Liver (tissue), 3 donors: ENCODE measurements around the gene YTHDF1.

Experiments used
- GABPA ChIP-seq, 2 donors: IDR thresholded peaks in 1 of 2; conservative IDR thresholded peaks in 1 of 2; 2 replicates each; pipeline ENCODE4 v1.6.1; 2016; ENCODE audit warnings: antibody characterized with exemption in 2 of 2, mild to moderate bottlenecking in 1 of 2, moderate library complexity in 1 of 2
- JUND ChIP-seq, 2 donors: IDR thresholded peaks; 2 replicates each; pipeline ENCODE4 v1.6.1; 2016; ENCODE audit warnings: antibody characterized with exemption in 2 of 2
- RAD21 ChIP-seq, 2 donors: IDR thresholded peaks; 2 replicates each; pipeline ENCODE4 v1.6.1; 2016; ENCODE audit warnings: antibody characterized with exemption in 2 of 2, mild to moderate bottlenecking in 2 of 2
- SP1 ChIP-seq: IDR thresholded peaks from 2 replicates; pipeline ENCODE4 v1.6.1; 2018; ENCODE audit warnings: antibody characterized with exemption, mild to moderate bottlenecking
- TAF1 ChIP-seq: conservative IDR thresholded peaks from 2 replicates; pipeline ENCODE4 v1.6.1; 2016; ENCODE audit warnings: antibody characterized with exemption, mild to moderate bottlenecking
- YY1 ChIP-seq: IDR thresholded peaks from 2 replicates; pipeline ENCODE4 v1.6.1; 2016; ENCODE audit warnings: antibody characterized with exemption, mild to moderate bottlenecking
- TF ChIP-seq, protein P1 (sequence below): IDR thresholded peaks from 2 replicates; pipeline ENCODE4 v1.6.1; 2016; ENCODE audit warnings: antibody characterized with exemption, mild to moderate bottlenecking
- TF ChIP-seq, protein P2 (sequence below): IDR thresholded peaks from 2 replicates; pipeline ENCODE4 v1.6.1; 2016; ENCODE audit warnings: antibody characterized with exemption
- TF ChIP-seq, protein P3 (sequence below): IDR thresholded peaks from 2 replicates; pipeline ENCODE4 v1.6.1; 2016; ENCODE audit warnings: antibody characterized with exemption
- TF ChIP-seq, protein P4 (sequence below): IDR thresholded peaks from 2 replicates; pipeline ENCODE4 v1.6.1; 2016; ENCODE audit warnings: antibody characterized with exemption
- TF ChIP-seq, protein P5 (sequence below): fragments of 150-350 bp; IDR thresholded peaks from 2 replicates; pipeline ENCODE4 v1.5.1; 2017; ENCODE audit warnings: improper control_type of control experiment, low read depth, low read length; ENCODE audit not compliant: missing input control
- donor health status: healthy.
- donor health status: healthy.

DNA sequence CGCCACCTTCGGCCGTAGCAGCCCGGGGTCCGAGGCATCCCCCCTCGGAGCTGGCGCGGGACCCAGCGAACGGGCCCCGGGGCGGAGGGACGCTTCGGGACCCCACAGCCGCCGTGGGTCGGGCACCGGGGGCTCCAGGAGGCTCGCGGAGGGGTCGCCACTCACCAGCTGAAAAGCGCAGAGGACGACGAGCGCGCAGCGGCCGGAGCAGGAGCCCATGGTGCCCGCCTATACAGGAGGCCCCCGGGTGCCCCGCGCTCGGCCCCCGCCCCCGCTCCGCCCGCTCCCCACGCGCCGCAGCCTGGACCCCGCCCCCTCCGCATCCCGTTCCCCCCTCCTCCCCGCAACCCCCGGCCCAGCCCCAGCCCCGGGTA, 38.3 kb upstream of the YTHDF1 start, which contains the start of gene NKAIN4:
- TF ChIP-seq, protein P1, sequence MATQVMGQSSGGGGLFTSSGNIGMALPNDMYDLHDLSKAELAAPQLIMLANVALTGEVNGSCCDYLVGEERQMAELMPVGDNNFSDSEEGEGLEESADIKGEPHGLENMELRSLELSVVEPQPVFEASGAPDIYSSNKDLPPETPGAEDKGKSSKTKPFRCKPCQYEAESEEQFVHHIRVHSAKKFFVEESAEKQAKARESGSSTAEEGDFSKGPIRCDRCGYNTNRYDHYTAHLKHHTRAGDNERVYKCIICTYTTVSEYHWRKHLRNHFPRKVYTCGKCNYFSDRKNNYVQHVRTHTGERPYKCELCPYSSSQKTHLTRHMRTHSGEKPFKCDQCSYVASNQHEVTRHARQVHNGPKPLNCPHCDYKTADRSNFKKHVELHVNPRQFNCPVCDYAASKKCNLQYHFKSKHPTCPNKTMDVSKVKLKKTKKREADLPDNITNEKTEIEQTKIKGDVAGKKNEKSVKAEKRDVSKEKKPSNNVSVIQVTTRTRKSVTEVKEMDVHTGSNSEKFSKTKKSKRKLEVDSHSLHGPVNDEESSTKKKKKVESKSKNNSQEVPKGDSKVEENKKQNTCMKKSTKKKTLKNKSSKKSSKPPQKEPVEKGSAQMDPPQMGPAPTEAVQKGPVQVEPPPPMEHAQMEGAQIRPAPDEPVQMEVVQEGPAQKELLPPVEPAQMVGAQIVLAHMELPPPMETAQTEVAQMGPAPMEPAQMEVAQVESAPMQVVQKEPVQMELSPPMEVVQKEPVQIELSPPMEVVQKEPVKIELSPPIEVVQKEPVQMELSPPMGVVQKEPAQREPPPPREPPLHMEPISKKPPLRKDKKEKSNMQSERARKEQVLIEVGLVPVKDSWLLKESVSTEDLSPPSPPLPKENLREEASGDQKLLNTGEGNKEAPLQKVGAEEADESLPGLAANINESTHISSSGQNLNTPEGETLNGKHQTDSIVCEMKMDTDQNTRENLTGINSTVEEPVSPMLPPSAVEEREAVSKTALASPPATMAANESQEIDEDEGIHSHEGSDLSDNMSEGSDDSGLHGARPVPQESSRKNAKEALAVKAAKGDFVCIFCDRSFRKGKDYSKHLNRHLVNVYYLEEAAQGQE = no peak
- TF ChIP-seq, protein P2, sequence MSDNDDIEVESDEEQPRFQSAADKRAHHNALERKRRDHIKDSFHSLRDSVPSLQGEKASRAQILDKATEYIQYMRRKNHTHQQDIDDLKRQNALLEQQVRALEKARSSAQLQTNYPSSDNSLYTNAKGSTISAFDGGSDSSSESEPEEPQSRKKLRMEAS = no peak
- TF ChIP-seq, protein P3, sequence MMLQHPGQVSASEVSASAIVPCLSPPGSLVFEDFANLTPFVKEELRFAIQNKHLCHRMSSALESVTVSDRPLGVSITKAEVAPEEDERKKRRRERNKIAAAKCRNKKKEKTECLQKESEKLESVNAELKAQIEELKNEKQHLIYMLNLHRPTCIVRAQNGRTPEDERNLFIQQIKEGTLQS = no peak
- no peak for TF ChIP-seq RAD21 (IDR thresholded peaks at IDR 0.05)
- TF ChIP-seq, protein P4, sequence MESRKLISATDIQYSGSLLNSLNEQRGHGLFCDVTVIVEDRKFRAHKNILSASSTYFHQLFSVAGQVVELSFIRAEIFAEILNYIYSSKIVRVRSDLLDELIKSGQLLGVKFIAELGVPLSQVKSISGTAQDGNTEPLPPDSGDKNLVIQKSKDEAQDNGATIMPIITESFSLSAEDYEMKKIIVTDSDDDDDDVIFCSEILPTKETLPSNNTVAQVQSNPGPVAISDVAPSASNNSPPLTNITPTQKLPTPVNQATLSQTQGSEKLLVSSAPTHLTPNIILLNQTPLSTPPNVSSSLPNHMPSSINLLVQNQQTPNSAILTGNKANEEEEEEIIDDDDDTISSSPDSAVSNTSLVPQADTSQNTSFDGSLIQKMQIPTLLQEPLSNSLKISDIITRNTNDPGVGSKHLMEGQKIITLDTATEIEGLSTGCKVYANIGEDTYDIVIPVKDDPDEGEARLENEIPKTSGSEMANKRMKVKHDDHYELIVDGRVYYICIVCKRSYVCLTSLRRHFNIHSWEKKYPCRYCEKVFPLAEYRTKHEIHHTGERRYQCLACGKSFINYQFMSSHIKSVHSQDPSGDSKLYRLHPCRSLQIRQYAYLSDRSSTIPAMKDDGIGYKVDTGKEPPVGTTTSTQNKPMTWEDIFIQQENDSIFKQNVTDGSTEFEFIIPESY = no peak
- TF ChIP-seq, protein P5, sequence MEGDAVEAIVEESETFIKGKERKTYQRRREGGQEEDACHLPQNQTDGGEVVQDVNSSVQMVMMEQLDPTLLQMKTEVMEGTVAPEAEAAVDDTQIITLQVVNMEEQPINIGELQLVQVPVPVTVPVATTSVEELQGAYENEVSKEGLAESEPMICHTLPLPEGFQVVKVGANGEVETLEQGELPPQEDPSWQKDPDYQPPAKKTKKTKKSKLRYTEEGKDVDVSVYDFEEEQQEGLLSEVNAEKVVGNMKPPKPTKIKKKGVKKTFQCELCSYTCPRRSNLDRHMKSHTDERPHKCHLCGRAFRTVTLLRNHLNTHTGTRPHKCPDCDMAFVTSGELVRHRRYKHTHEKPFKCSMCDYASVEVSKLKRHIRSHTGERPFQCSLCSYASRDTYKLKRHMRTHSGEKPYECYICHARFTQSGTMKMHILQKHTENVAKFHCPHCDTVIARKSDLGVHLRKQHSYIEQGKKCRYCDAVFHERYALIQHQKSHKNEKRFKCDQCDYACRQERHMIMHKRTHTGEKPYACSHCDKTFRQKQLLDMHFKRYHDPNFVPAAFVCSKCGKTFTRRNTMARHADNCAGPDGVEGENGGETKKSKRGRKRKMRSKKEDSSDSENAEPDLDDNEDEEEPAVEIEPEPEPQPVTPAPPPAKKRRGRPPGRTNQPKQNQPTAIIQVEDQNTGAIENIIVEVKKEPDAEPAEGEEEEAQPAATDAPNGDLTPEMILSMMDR = no peak
- TF ChIP-seq JUND (IDR thresholded peaks at IDR 0.05) = no peak
- TF ChIP-seq SP1 = no peak
- no peak for TF ChIP-seq TAF1
- TF ChIP-seq YY1 = no peak
- TF ChIP-seq GABPA (IDR thresholded peaks at IDR 0.05 in 1 of 2, conservative IDR thresholded peaks at IDR 0.05 in 1 of 2) = no peak
